ENCODE data around the gene PSMB4. TPM values are rescaled to one million over a fixed set of nuclear protein-coding genes. Genes with fewer than 3 reads are reported as not detected.
A peak's percentile ranks its signal among the peaks of the same experiment; 100 is the strongest.

PSMB4 gene
- total RNA-seq, 1 experiment from 2014 or later: 565 TPM

- Histone ChIP-seq H3K4me1 (ENCODE audit: insufficient read depth, low read length, poor library complexity, severe bottlenecking) (peaks cover 30% of the 10 kb centered on the region), H3K27me3 (replicated peaks; ENCODE audit: insufficient read depth, low read depth, low read length, poor library complexity) (no peaks in the 10 kb centered on the region), H3K9me3 (ENCODE audit: low read depth, low read length, poor library complexity, severe bottlenecking) (no peaks in the 10 kb centered on the region), H3K4me3 (ENCODE audit: low read depth, low read length, poor library complexity, severe bottlenecking) (no peak overlapping the region), H3K36me3 (ENCODE audit: insufficient read depth, low read length, poor library complexity, severe bottlenecking) (no peaks in the 10 kb centered on the region), H3K27ac (ENCODE audit: low read depth, low read length, poor library complexity, severe bottlenecking) (no peak overlapping the region)
- POLR2A ChIA-PET (ENCODE audit: low non-redundant PET): no interaction called here
- no peak for TF ChIP-seq CTCF (conservative IDR thresholded peaks at IDR 0.05; ENCODE audit: low read depth, low read length)
- intact Hi-C loops (cut with micrococcal nuclease; ENCODE audit: unreplicated experiment): no loop called here
- CTCF ChIA-PET: interaction anchor here (0.6 kb wide), 1 partner anchor 324 kb away, joined by 9 read pairs; no protein-coding TSS in a partner anchor
- no TSS peak for BruUV-seq (replicated peaks)
- DNase-seq (ENCODE audit: low spot score): no peak
Observed at GRCh38 chr1:151369302-151369610, 30.1 kb upstream of the PSMB4 start.

- ChIA-PET POLR2A (ENCODE audit: low non-redundant PET) (no interaction called here), CTCF (no interaction called here)
- intact Hi-C loops (cut with micrococcal nuclease; ENCODE audit: unreplicated experiment): no loop called here
Observed at GRCh38 chr1:151369621-151370048, 29.7 kb upstream of the PSMB4 start.

DNA sequence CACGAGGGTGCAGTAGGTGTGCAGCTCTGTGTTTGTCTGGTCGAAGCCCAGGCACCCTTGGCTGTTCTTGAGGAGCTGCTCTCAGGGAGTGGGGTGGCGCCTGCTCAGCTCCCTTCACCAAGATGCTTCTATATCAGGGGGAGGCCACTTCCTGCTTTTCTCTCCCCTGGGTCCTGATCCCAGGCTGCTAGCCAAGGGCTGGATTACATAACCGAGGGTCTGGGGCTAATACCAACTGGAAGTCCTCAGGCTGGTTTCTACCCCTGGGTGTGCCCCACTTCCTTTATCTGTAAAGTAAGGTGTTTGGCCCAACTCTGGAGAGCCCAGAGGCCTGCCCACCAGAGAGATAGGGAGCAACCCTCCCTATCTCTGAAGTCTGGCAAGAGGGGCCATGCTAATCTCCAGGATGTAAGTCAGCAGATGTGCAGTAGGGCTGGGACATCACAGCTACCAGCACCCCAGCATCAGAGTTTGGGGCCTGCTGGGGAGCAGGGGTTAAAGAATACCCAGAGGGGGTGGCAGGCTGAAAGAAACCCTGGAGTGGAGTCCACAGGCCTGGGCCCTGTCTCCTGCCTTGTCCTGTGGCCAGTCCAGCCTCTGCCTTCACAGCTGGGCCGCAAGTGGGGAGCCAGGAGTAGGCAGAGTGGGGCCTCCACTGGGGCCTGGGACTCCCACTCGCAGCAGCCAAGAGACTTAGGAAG is 29.0 kb upstream of the PSMB4 start:
- H3K9me3 ChIP-seq (ENCODE audit: low read depth, low read length, poor library complexity, severe bottlenecking): no peaks in the 10 kb centered on the region
- peak; percentile 34 for DNase-seq (ENCODE audit: low spot score)
- H3K36me3 ChIP-seq (ENCODE audit: insufficient read depth, low read length, poor library complexity, severe bottlenecking): no peaks in the 10 kb centered on the region
- CTCF ChIA-PET: no interaction called here
- intact Hi-C loops (cut with micrococcal nuclease; ENCODE audit: unreplicated experiment): no loop called here
- TF ChIP-seq EZH2 (IDR thresholded peaks at IDR 0.05; ENCODE audit: borderline replicate concordance, low read depth, low read length, poor library complexity, severe bottlenecking): no peak
- TF ChIP-seq CTCF (conservative IDR thresholded peaks at IDR 0.05; ENCODE audit: low read depth, low read length): no peak
- no TSS peak for BruUV-seq (replicated peaks)
- H3K4me1 ChIP-seq (ENCODE audit: insufficient read depth, low read length, poor library complexity, severe bottlenecking): peaks cover 30% of the 10 kb centered on the region
- POLR2A ChIA-PET (ENCODE audit: low non-redundant PET): no interaction called here
- peak overlapping the region; percentile 22 for H3K27ac ChIP-seq (ENCODE audit: low read depth, low read length, poor library complexity, severe bottlenecking)
- H3K4me3 ChIP-seq (ENCODE audit: low read depth, low read length, poor library complexity, severe bottlenecking): no peak overlapping the region
- no peaks in the 10 kb centered on the region for H3K27me3 ChIP-seq (replicated peaks; ENCODE audit: insufficient read depth, low read depth, low read length, poor library complexity)

More at GRCh38 chr1:151369621-151370048, 29.7 kb upstream of the PSMB4 start:
- no TSS peak for BruUV-seq (replicated peaks)
- no peaks in the 10 kb centered on the region for H3K9me3 ChIP-seq (ENCODE audit: low read depth, low read length, poor library complexity, severe bottlenecking)
- no peak for TF ChIP-seq EZH2 (IDR thresholded peaks at IDR 0.05; ENCODE audit: borderline replicate concordance, low read depth, low read length, poor library complexity, severe bottlenecking)
- TF ChIP-seq CTCF (conservative IDR thresholded peaks at IDR 0.05; ENCODE audit: low read depth, low read length): no peak
- H3K4me1 ChIP-seq (ENCODE audit: insufficient read depth, low read length, poor library complexity, severe bottlenecking): peaks cover 30% of the 10 kb centered on the region
- no peak for DNase-seq (ENCODE audit: low spot score)
- no peak overlapping the region for H3K27ac ChIP-seq (ENCODE audit: low read depth, low read length, poor library complexity, severe bottlenecking)
- no peaks in the 10 kb centered on the region for H3K36me3 ChIP-seq (ENCODE audit: insufficient read depth, low read length, poor library complexity, severe bottlenecking)
- H3K4me3 ChIP-seq (ENCODE audit: low read depth, low read length, poor library complexity, severe bottlenecking): no peak overlapping the region
- H3K27me3 ChIP-seq (replicated peaks; ENCODE audit: insufficient read depth, low read depth, low read length, poor library complexity): no peaks in the 10 kb centered on the region
